HG02571 (cell line): ENCODE data around the gene DAB1.

Source experiments
- ATAC-seq: cut with Tn5 transposase; IDR thresholded peaks from one replicate; pipeline ENCODE4 v1.9.1; 2021; ENCODE audit warnings: mild to moderate bottlenecking, moderate library complexity; ENCODE audit not compliant: unreplicated experiment

DAB1 gene

GRCh38 chr1:57423656-57424211, at the start of gene DAB1:
Gene DAB1 (minus strand): TSS chr1:57424060. CDS start chr1:57291030, 133,030 bp downstream.
- ATAC-seq = no peak

GRCh38 chr1:57473448-57473847, 49.6 kb upstream of the DAB1 start:
- no peak for ATAC-seq

GRCh38 chr1:57471995-57472394, 48.1 kb upstream of the DAB1 start:
- no peak for ATAC-seq

- no peak for ATAC-seq
These were observed 46.2 kb upstream of the DAB1 start for GRCh38 chr1:57470036-57470435.

- ATAC-seq = no peak
These were observed 45.0 kb upstream of the DAB1 start for GRCh38 chr1:57468641-57469523.

GRCh38 chr1:57467830-57468229, 44.0 kb upstream of the DAB1 start:
- ATAC-seq = no peak

GRCh38 chr1:57464756-57465155, 40.9 kb upstream of the DAB1 start:
- no peak for ATAC-seq

- no peak for ATAC-seq
These were observed 39.5 kb upstream of the DAB1 start for GRCh38 chr1:57463343-57463742.

- no peak for ATAC-seq
These were observed 37.5 kb upstream of the DAB1 start for GRCh38 chr1:57461405-57461804.

GRCh38 chr1:57451516-57451915, 27.7 kb upstream of the DAB1 start:
- no peak for ATAC-seq

- ATAC-seq = no peak
These were observed 27.1 kb upstream of the DAB1 start for GRCh38 chr1:57450981-57451380.

GRCh38 chr1:57447551-57447950, 23.7 kb upstream of the DAB1 start:
- no peak for ATAC-seq

GRCh38 chr1:57443004-57443403, 19.1 kb upstream of the DAB1 start:
- ATAC-seq = no peak

GRCh38 chr1:57440096-57440495, 16.2 kb upstream of the DAB1 start:
- ATAC-seq = no peak

- ATAC-seq = no peak
These were observed 7.5 kb upstream of the DAB1 start for GRCh38 chr1:57431400-57431799.

GRCh38 chr1:57424231-57425027, 569 bp upstream of the DAB1 start:
- no peak for ATAC-seq

- no peak for ATAC-seq
These were observed 665 bp downstream of the DAB1 start for GRCh38 chr1:57423135-57423655.

- ATAC-seq = no peak
These were observed 1.4 kb downstream of the DAB1 start for GRCh38 chr1:57422271-57423134.

GRCh38 chr1:57421806-57422205, 2.1 kb downstream of the DAB1 start:
- ATAC-seq = no peak

- no peak for ATAC-seq
These were observed 2.7 kb downstream of the DAB1 start for GRCh38 chr1:57420981-57421785.
